ENCODE results near the gene HACD3. TPM values are rescaled to one million over a fixed set of nuclear protein-coding genes. Genes with fewer than 3 reads are reported as not detected.

The HACD3 gene
- total RNA-seq, 1 donor from 2014 or later, result 60.8 TPM

GRCh38 chr15:65558997-65559760, 28.9 kb downstream of the HACD3 start:
- DNase-seq (ENCODE audit: low read depth), result no peak
- Histone ChIP-seq H3K4me3 (ENCODE audit: low read depth, low read length) (no peak overlapping the region), H3K27me3 (ENCODE audit: control insufficient read depth, insufficient read depth, low read length) (no peaks in the 10 kb centered on the region), H3K36me3 (ENCODE audit: control insufficient read depth, insufficient read depth, low read length) (peaks cover 4% of the 10 kb centered on the region)
- no peak for FAIRE-seq
- TF ChIP-seq CTCF (IDR thresholded peaks at IDR 0.05; ENCODE audit: insufficient read depth, low read length, severe bottlenecking), result no peak

GRCh38 chr15:65559941-65560340, 29.7 kb downstream of the HACD3 start:
- H3K4me3 ChIP-seq (ENCODE audit: low read depth, low read length), result no peak overlapping the region
- H3K27me3 ChIP-seq (ENCODE audit: control insufficient read depth, insufficient read depth, low read length), result no peaks in the 10 kb centered on the region
- DNase-seq (ENCODE audit: low read depth), result no peak
- FAIRE-seq, result no peak
- TF ChIP-seq CTCF (IDR thresholded peaks at IDR 0.05; ENCODE audit: insufficient read depth, low read length, severe bottlenecking), result no peak
- H3K36me3 ChIP-seq (ENCODE audit: control insufficient read depth, insufficient read depth, low read length), result peaks cover 4% of the 10 kb centered on the region

GRCh38 chr15:65561934-65562333, 31.7 kb downstream of the HACD3 start:
- FAIRE-seq (no peak), DNase-seq (ENCODE audit: low read depth) (peak; percentile 13)
- no peaks in the 10 kb centered on the region for H3K27me3 ChIP-seq (ENCODE audit: control insufficient read depth, insufficient read depth, low read length)
- no peak for TF ChIP-seq CTCF (IDR thresholded peaks at IDR 0.05; ENCODE audit: insufficient read depth, low read length, severe bottlenecking)
- no peak overlapping the region for H3K4me3 ChIP-seq (ENCODE audit: low read depth, low read length)
- H3K36me3 ChIP-seq (ENCODE audit: control insufficient read depth, insufficient read depth, low read length), result peaks cover 1% of the 10 kb centered on the region

GRCh38 chr15:65569728-65570127, 39.5 kb downstream of the HACD3 start:
- no peak for TF ChIP-seq CTCF (IDR thresholded peaks at IDR 0.05; ENCODE audit: insufficient read depth, low read length, severe bottlenecking)
- Histone ChIP-seq H3K36me3 (ENCODE audit: control insufficient read depth, insufficient read depth, low read length) (no peaks in the 10 kb centered on the region), H3K4me3 (ENCODE audit: low read depth, low read length) (no peak overlapping the region), H3K27me3 (ENCODE audit: control insufficient read depth, insufficient read depth, low read length) (no peaks in the 10 kb centered on the region)
- DNase-seq (ENCODE audit: low read depth), result no peak
- no peak for FAIRE-seq

- Histone ChIP-seq H3K27me3 (ENCODE audit: control insufficient read depth, insufficient read depth, low read length) (no peaks in the 10 kb centered on the region), H3K36me3 (ENCODE audit: control insufficient read depth, insufficient read depth, low read length) (no peaks in the 10 kb centered on the region), H3K4me3 (ENCODE audit: low read depth, low read length) (no peak overlapping the region)
- DNase-seq (ENCODE audit: low read depth), result no peak
- no peak for FAIRE-seq
- TF ChIP-seq CTCF (IDR thresholded peaks at IDR 0.05; ENCODE audit: insufficient read depth, low read length, severe bottlenecking), result no peak
Observed at GRCh38 chr15:65571971-65572370, 41.7 kb downstream of the HACD3 start.

- FAIRE-seq, result no peak
- peaks cover 12% of the 10 kb centered on the region for H3K36me3 ChIP-seq (ENCODE audit: control insufficient read depth, insufficient read depth, low read length)
- TF ChIP-seq CTCF (IDR thresholded peaks at IDR 0.05; ENCODE audit: insufficient read depth, low read length, severe bottlenecking), result no peak
Observed at GRCh38 chr15:65576664-65577063, 46.4 kb downstream of the HACD3 start.

More at GRCh38 chr15:65576664-65577063, 46.4 kb downstream of the HACD3 start:
- Histone ChIP-seq H3K27me3 (ENCODE audit: control insufficient read depth, insufficient read depth, low read length) (no peaks in the 10 kb centered on the region), H3K4me3 (ENCODE audit: low read depth, low read length) (no peak overlapping the region)
- DNase-seq (ENCODE audit: low read depth), result peak; percentile 58
